Measurements from ENCODE around the gene PLEKHG3. TPM values are rescaled to one million over a fixed set of nuclear protein-coding genes. Genes with fewer than 3 reads are reported as not detected.

PLEKHG3 gene
- total RNA-seq, 2 experiments from 2014 or later, result 6.3 to 7.1 TPM

GRCh38 chr14:64792871-64793560 lies 88.8 kb downstream of the PLEKHG3 start:
- DNase-seq, result no peak
- Mint-ChIP-seq H3K36me3 (ENCODE audit: low read depth) (no peaks in the 10 kb centered on the region), H3K27ac (no peak overlapping the region), H3K4me3 (no peak overlapping the region), H3K9me3 (ENCODE audit: low read depth) (no peaks in the 10 kb centered on the region), H3K27me3 (no peaks in the 10 kb centered on the region), H3K4me1 (no peaks in the 10 kb centered on the region)
- POLR2A ChIA-PET, result no interaction called here
- CTCF ChIA-PET, result interaction anchor here (0.5 to 0.9 kb wide), 4 partner anchors 9 to 18 kb away, joined by 3 to 5 read pairs (median 4); no protein-coding TSS in a partner anchor
- intact Hi-C loops (cut with DNase I, micrococcal nuclease), result no loop called here
- no peak for ATAC-seq

- intact Hi-C loops (cut with DNase I, micrococcal nuclease), result no loop called here
- ChIA-PET CTCF (interaction anchor here (3.0 kb wide), 1 partner anchor 96 kb away, joined by 14 read pairs; no protein-coding TSS in a partner anchor), POLR2A (no interaction called here)
- H3K4me1 Mint-ChIP-seq, result no peaks in the 10 kb centered on the region
- H3K4me3 Mint-ChIP-seq, result no peak overlapping the region
- DNase-seq, result no peak
- no peaks in the 10 kb centered on the region for H3K36me3 Mint-ChIP-seq (ENCODE audit: low read depth)
- no peak overlapping the region for H3K27ac Mint-ChIP-seq
- no peaks in the 10 kb centered on the region for H3K9me3 Mint-ChIP-seq (ENCODE audit: low read depth)
- no peak for ATAC-seq
- H3K27me3 Mint-ChIP-seq, result no peaks in the 10 kb centered on the region
Observed at GRCh38 chr14:64795211-64795610, 91.0 kb downstream of the PLEKHG3 start.

- ChIA-PET CTCF (interaction anchor here (0.8 to 3.0 kb wide), 2 partner anchors 37 to 96 kb away, joined by 4 to 14 read pairs; no protein-coding TSS in a partner anchor), POLR2A (no interaction called here)
- no peaks in the 10 kb centered on the region for H3K27me3 Mint-ChIP-seq
- DNase-seq (no peak), ATAC-seq (no peak)
- no peak overlapping the region for H3K27ac Mint-ChIP-seq
- no peaks in the 10 kb centered on the region for H3K9me3 Mint-ChIP-seq (ENCODE audit: low read depth)
- intact Hi-C loops (cut with DNase I, micrococcal nuclease), result no loop called here
- no peaks in the 10 kb centered on the region for H3K36me3 Mint-ChIP-seq (ENCODE audit: low read depth)
- no peaks in the 10 kb centered on the region for H3K4me1 Mint-ChIP-seq
- no peak overlapping the region for H3K4me3 Mint-ChIP-seq
Observed at GRCh38 chr14:64795921-64796320, 91.7 kb downstream of the PLEKHG3 start.

GRCh38 chr14:64796369-64796768 lies 92.1 kb downstream of the PLEKHG3 start:
- Mint-ChIP-seq H3K27ac (no peak overlapping the region), H3K36me3 (ENCODE audit: low read depth) (no peaks in the 10 kb centered on the region), H3K27me3 (no peaks in the 10 kb centered on the region), H3K4me1 (no peaks in the 10 kb centered on the region), H3K4me3 (no peak overlapping the region), H3K9me3 (ENCODE audit: low read depth) (no peaks in the 10 kb centered on the region)
- no peak for ATAC-seq
- ChIA-PET POLR2A (no interaction called here), CTCF (interaction anchor here (0.8 to 3.0 kb wide), 2 partner anchors 38 to 95 kb away, joined by 4 to 14 read pairs; no protein-coding TSS in a partner anchor)
- intact Hi-C loops (cut with DNase I, micrococcal nuclease), result no loop called here
- DNase-seq, result no peak

GRCh38 chr14:64799555-64799954 lies 95.3 kb downstream of the PLEKHG3 start:
- intact Hi-C loops (cut with DNase I, micrococcal nuclease), result no loop called here
- CTCF ChIA-PET, result interaction anchor here (0.5 to 5.0 kb wide), 7 partner anchors 18 to 275 kb away, joined by 3 to 32 read pairs (median 4); partner anchors contain the start of gene FNTB
- POLR2A ChIA-PET, result no interaction called here
- H3K27me3 Mint-ChIP-seq, result no peaks in the 10 kb centered on the region
- no peaks in the 10 kb centered on the region for H3K9me3 Mint-ChIP-seq (ENCODE audit: low read depth)
- DNase-seq (no peak), ATAC-seq (no peak)
- no peaks in the 10 kb centered on the region for H3K36me3 Mint-ChIP-seq (ENCODE audit: low read depth)
- H3K27ac Mint-ChIP-seq, result no peak overlapping the region
- no peak overlapping the region for H3K4me3 Mint-ChIP-seq
- H3K4me1 Mint-ChIP-seq, result no peaks in the 10 kb centered on the region

Small RNA genes within 50 kb of the gene (microRNA-seq; reads per million reads assigned to microRNA genes)
- not detected for gene MIR7855 (ENCODE audit: borderline replicate concordance)

Other genes starting within 250 kb of the PLEKHG3 start
- under 1 TPM; 0.39 to 0.43 TPM for gene AKAP5, start 238.9 kb upstream of the PLEKHG3 start, total RNA-seq
- 10 to 100 TPM; 32.7 to 40.0 TPM for gene ZBTB25, start 200.6 kb upstream of the PLEKHG3 start, total RNA-seq
- gene ZBTB1, start 199.7 kb upstream of the PLEKHG3 start, total RNA-seq, result 10 to 100 TPM; 41.4 to 45.0 TPM
- 1 to 10 TPM; 3.2 to 4.1 TPM for gene HSPA2, start 163.7 kb upstream of the PLEKHG3 start, total RNA-seq
- under 1 TPM in 1 of 2 experiments, not detected in 1; 0.14 TPM for gene PPP1R36, start 154.5 kb upstream of the PLEKHG3 start, total RNA-seq
- under 1 TPM; 0.32 to 0.60 TPM for gene SPTB, start 175.5 kb downstream of the PLEKHG3 start, total RNA-seq
- 10 to 100 TPM; 37.6 to 66.1 TPM for gene CHURC1, start 210.0 kb downstream of the PLEKHG3 start, total RNA-seq
- not detected for gene GPX2, start 238.3 kb downstream of the PLEKHG3 start, total RNA-seq

Data from activated CD4-positive, alpha-beta T cell treated with anti-CD3 and anti-CD28 coated beads for 36 hours (primary cell).